Measurements from ENCODE around the gene SUN1. TPM values are rescaled to one million over a fixed set of nuclear protein-coding genes. Genes with fewer than 3 reads are reported as not detected.

Gene SUN1
- total and polyA plus RNA-seq, 10 of the 15 experiments (the other 5 are each of a cell fraction or from before 2014, with no cell fraction given): 27.8 to 107 (median 65.8) TPM

- CTCF ChIA-PET: interaction anchor here (0.6 to 1.1 kb wide), 4 partner anchors 9 to 168 kb away, joined by 3 to 7 read pairs (median 4); partner anchors contain the start of gene SUN1
- SMC1A ChIA-PET (ENCODE audit: uncharacterized antibody, unreplicated experiment): no interaction called here
- DNase-seq (ENCODE audit: low read depth, low spot score): no peak
- H3K79me2 ChIP-seq (ENCODE audit: control insufficient read depth, insufficient read depth, low read length): no peaks in the 10 kb centered on the region
- no peak overlapping the region for H3K4me2 ChIP-seq (ENCODE audit: control insufficient read depth, insufficient read depth)
- RAD21 ChIA-PET (ENCODE audit: unreplicated experiment): no interaction called here
- intact Hi-C loops (cut with micrococcal nuclease; ENCODE audit: unreplicated experiment): no loop called here
- no peaks in the 10 kb centered on the region; the same call in 2 of the 3 replicates for H3K9me3 ChIP-seq (replicated peaks; ENCODE audit: control insufficient read depth, insufficient read depth, low read length)
- no peak for FAIRE-seq
- ATAC-seq: no peak
- no peaks in the 10 kb centered on the region for H3K27me3 ChIP-seq (replicated peaks in 1 of 2; ENCODE audit: control insufficient read depth in 2 of 2, insufficient read depth in 2 of 2, low read length in 1 of 2)
- 88% methylated on average over 11 of the region's 12 CpGs for WGBS (ENCODE audit: insufficient coverage, insufficient replicate concordance, low lambda C conversion rate, missing lambda C conversion rate)
- H3K27ac ChIP-seq (ENCODE audit: control insufficient read depth, insufficient read depth): no peak overlapping the region
- no peak for TF ChIP-seq MYB (IDR thresholded peaks at IDR 0.05; ENCODE audit: borderline replicate concordance, low read depth, low read length)
- TF ChIP-seq GATAD2B (conservative IDR thresholded peaks at IDR 0.05; ENCODE audit: low read depth): no peak
- TF ChIP-seq SPI1 (IDR thresholded peaks at IDR 0.05; ENCODE audit: borderline replicate concordance, insufficient read depth, low read depth, low read length): no peak
- TF ChIP-seq PKNOX1 (IDR thresholded peaks at IDR 0.05): no peak
- TF ChIP-seq IKZF1 (conservative IDR thresholded peaks at IDR 0.05): no peak
- no peak for TF ChIP-seq MTA3 (IDR thresholded peaks at IDR 0.05; ENCODE audit: borderline replicate concordance, low read length)
- no peak for TF ChIP-seq NKRF (conservative IDR thresholded peaks at IDR 0.05)
- no peak for TF ChIP-seq PRDM15 (CRISPR knock-in tag; IDR thresholded peaks at IDR 0.05)
- no peak for TF ChIP-seq EZH2 (IDR thresholded peaks at IDR 0.05; ENCODE audit: borderline replicate concordance, control insufficient read depth, low read depth, low read length)
- TF ChIP-seq MEF2B (IDR thresholded peaks at IDR 0.05; ENCODE audit: partially characterized antibody, poor library complexity, severe bottlenecking): no peak
- no peak overlapping the region for H3K4me3 ChIP-seq
- H3K9ac ChIP-seq (ENCODE audit: control insufficient read depth, insufficient read depth, low read length): no peak overlapping the region
- POLR2A ChIA-PET: no interaction called here
- H3K4me1 ChIP-seq (ENCODE audit: control insufficient read depth, insufficient read depth, low read length): no peaks in the 10 kb centered on the region
- H2AFZ ChIP-seq (ENCODE audit: control insufficient read depth, low read depth, low read length): no peak overlapping the region
- H4K20me1 ChIP-seq (ENCODE audit: control insufficient read depth, insufficient read depth): no peaks in the 10 kb centered on the region
- no TSS peak for BruUV-seq (replicated peaks)
- in situ Hi-C loops (cut with MboI): no loop called here
- H3K36me3 ChIP-seq (ENCODE audit: control insufficient read depth in 2 of 2, insufficient read depth in 2 of 2, low read length in 1 of 2): no peaks in the 10 kb centered on the region
These were observed 33.3 kb upstream of the SUN1 start for GRCh38 chr7:798921-799470.
